GM19455 (cell line): Measurements from ENCODE around the gene LYSMD1.
A peak's percentile ranks its signal among the peaks of the same experiment; 100 is the strongest.

Experiments used
- ATAC-seq: cut with Tn5 transposase; IDR thresholded peaks from one replicate; pipeline ENCODE4 v1.9.1; 2021; ENCODE audit not compliant: unreplicated experiment

Gene LYSMD1

GRCh38 chr1:151175863-151176262 lies 10.2 kb upstream of the LYSMD1 start, which contains the start of gene TMOD4:
TMOD4 (minus strand) TSS chr1:151175981; CDS start chr1:151174875, 1,106 bp downstream.
- ATAC-seq, result no peak

GRCh38 chr1:151175041-151175741 lies 9.5 kb upstream of the LYSMD1 start:
- no peak for ATAC-seq

- no peak for ATAC-seq
Observed at GRCh38 chr1:151171190-151171589, 5.5 kb upstream of the LYSMD1 start.

- no peak for ATAC-seq
Observed at GRCh38 chr1:151167116-151167515, 1.4 kb upstream of the LYSMD1 start.

GRCh38 chr1:151166505-151166956 lies 829 bp upstream of the LYSMD1 start:
- ATAC-seq, result peak; percentile 7

- ATAC-seq, result peak; percentile 18
Observed at GRCh38 chr1:151165281-151165737, 393 bp downstream of the LYSMD1 start.

GRCh38 chr1:151164732-151165280 lies 896 bp downstream of the LYSMD1 start:
- no peak for ATAC-seq

GRCh38 chr1:151159373-151159772 lies 6.3 kb downstream of the LYSMD1 start:
- no peak for ATAC-seq

GRCh38 chr1:151158751-151159251 lies 6.9 kb downstream of the LYSMD1 start:
- ATAC-seq, result no peak

GRCh38 chr1:151158326-151158725 lies 7.4 kb downstream of the LYSMD1 start:
- no peak for ATAC-seq

- ATAC-seq, result no peak
Observed at GRCh38 chr1:151157067-151157531, 8.6 kb downstream of the LYSMD1 start.

GRCh38 chr1:151156515-151156819 lies 9.2 kb downstream of the LYSMD1 start, which contains the start of gene TNFAIP8L2:
TNFAIP8L2 (plus strand) TSS chr1:151156649; CDS start chr1:151158698, 2,049 bp downstream.
- peak; percentile 54 for ATAC-seq

GRCh38 chr1:151147665-151148064 lies 18.0 kb downstream of the LYSMD1 start:
- ATAC-seq, result no peak

- no peak for ATAC-seq
Observed at GRCh38 chr1:151147132-151147503, 18.6 kb downstream of the LYSMD1 start.

GRCh38 chr1:151146412-151147131 lies 19.1 kb downstream of the LYSMD1 start, which contains the start of gene SEMA6C:
SEMA6C (minus strand) TSS chr1:151146631; CDS start chr1:151142621, 4,010 bp downstream.
- peak; percentile 98 for ATAC-seq

GRCh38 chr1:151146072-151146411 lies 19.7 kb downstream of the LYSMD1 start:
- no peak for ATAC-seq

- no peak for ATAC-seq
Observed at GRCh38 chr1:151145304-151146071, 20.2 kb downstream of the LYSMD1 start.

- ATAC-seq, result no peak
Observed at GRCh38 chr1:151144474-151145303, 21.0 kb downstream of the LYSMD1 start.

- no peak for ATAC-seq
Observed at GRCh38 chr1:151143986-151144385, 21.7 kb downstream of the LYSMD1 start.

- ATAC-seq, result no peak
Observed at GRCh38 chr1:151143057-151143435, 22.7 kb downstream of the LYSMD1 start.
